ENCODE results near the gene DCAF12.
"Not testable (repeated sequence)": the region's sequence is repeated elsewhere in the genome, so short reads cannot be mapped to it uniquely, and the experiment has no call there.

Gene DCAF12

DNA sequence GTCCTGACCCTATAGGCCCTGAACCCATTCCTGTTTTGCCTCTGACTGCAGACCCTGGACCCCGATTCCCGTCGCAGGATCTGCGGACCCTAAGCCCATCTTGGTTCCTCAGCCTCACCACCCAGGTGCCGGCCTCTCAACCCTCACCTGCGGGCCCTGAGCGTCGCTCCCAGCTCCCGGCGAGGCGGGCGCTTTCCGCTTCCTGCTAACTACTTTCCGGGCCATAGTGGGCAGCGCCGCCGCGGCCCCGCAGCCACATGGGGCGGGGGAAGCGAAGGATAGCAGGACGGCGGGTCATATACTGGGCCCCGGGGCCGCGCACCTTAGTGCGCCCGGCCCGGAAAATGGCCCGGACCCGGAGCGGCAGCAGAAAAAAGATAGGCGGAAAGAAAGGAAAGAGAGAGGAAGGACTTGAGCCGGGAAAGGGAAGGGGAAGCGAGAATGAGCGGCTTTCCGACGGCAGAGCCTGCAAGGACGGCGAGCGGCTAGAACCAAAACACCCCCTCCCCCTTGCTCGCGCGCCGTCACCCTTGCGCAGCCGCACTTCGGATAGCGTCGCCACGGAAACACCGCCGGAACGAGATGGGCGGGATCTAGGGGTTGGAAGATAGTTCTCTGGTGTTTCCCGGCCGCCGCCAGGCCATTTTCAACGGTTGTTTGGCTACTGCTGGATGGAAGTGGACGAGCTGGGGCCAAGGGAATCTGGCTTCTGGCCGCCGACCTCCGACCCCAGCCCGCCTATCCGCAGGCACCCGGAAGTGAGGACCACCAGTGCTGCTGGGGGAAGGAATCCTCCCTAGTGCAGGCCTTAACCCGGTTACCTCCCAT is at the start of gene DCAF12:
TSS of gene DCAF12 (minus strand) at position 492 of the 828 bp plus-strand sequence. CDS start at position 225, 267 bp downstream.
- DNase-seq (ENCODE audit: low read depth, low spot score) = peak; percentile 80

DNA sequence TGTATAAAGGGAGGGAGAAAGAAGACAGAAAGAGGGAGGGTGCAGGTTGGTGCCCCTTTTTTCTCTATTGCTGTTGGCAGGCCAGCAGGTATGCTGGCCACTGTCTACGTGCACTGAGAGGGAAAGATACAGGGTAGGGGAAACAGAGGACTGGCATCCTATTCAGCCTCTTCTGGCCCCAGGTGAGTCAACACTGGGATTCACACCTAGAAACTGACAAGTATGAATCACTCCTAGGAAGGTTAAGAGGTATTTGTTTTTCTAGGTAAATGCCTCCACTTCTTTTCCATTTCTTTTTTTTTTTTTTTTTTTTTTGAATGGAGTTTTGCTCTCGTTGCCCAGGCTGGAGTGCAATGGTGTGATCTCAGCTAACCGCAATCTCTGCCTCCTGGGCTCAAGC is 49.6 kb upstream of the DCAF12 start:
- DNase-seq (ENCODE audit: low read depth, low spot score) = no peak

DNA sequence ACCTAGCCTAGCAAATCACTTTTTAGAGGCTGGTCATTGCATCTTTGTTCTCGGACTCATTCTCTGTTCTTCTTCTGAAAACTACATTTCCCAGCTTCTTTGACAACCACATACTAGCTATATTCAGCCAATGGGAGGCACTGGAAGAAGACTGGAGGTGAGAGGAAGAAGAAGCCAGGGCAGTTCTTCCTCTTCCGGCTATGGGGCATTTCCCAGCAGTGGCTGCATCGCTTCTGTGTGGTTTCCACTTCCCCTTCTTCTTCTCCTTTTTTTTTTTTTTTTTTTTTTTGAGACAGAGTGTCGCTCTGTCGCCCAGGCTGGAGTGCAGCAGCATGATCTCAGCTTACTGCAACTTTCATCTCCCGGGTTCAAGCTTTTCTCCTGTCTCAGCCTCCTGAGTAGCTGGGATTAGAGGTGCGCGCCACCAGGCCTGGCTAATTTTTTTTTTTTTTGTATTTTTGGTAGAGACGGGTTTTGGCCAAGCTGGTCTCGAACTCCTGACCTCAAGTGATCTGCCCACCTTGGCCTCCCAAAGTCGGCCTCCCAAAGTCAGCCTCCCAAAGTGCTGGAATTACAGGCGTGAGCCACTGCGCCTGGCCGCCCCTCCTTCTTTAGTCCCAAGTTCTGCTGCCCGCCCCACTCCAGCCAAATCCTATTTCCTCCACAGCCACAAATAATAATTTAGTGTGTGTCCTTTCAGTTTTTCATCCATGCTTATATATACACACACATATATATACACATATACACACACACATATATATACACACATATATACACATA is 45.4 kb upstream of the DCAF12 start:
- DNase-seq (ENCODE audit: low read depth, low spot score) = no peak

DNA sequence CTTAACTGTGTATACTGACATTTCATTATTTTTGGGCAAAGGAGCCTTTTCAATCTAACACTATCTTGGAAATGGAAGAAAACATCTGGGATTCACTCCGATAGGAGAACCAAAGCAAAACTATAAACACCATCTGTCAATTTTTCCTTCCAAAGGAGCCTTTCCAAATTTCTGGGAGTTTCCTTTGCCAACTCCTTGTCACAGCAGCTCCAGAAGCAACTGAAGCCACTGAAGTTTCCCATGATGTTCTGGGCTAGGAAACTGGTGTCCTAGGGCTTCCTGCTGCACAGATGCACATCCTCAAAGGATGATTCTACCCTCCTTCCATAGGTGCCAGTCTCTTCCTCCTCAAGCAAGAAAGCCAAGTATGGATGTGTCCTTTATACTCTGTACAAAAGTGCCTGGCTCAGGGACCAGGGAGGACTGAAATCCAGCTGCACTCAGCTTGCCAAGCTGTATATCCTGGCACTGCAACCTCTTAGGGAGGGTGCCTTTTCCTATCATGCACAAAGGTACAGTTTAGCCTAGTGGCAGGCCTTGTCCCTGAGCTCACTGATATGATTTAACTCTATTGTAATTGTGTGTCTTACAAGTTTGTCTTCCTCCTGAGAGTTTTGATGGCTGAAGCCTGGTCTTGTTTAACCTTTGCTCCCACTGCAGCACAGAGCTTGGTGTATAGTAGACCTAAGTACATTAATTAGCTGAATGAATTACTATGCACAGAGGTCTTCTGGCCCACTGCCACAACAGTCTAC is 43.9 kb upstream of the DCAF12 start:
- DNase-seq (ENCODE audit: low read depth, low spot score) = no peak

DNA sequence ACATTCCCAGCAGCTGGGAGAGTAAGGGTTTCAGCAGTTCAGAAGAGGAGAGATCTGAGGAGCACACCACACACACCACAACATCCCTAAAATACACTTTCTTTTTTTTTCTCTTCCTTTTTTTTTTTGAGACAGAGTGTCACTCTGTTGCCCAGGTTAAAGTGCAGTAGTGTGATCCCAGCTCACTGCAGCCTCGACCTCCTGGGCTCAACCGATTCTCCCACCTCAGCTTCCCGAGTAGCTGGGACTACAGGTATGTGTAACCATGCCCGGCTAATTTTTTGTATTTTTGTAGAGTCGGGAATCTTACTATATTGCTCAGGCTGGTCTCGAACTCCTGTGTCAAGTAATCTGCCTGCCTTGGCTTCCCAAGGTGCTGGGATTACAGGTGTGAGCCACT is 42.6 kb upstream of the DCAF12 start:
- DNase-seq (ENCODE audit: low read depth, low spot score) = no peak

DNA sequence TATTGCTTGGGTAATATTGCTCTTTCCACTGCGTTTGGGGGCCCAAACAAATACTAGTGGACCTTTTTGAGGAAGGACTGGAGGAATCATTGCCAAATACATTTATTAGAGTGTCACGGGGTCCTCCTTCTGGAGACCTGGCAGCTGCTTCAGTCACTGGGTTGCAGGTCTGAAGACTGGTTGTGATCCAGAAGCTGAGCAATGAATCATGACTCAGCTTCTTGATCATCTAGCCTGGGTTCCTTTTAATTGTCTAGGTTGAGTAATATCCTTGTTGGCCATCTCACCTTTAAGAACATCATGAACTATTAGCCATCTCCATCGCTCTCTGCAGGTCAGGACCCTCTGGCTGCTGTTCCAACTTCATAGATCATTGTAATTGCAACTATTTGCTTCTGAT is 36.9 kb upstream of the DCAF12 start:
- no peak for DNase-seq (ENCODE audit: low read depth, low spot score)

DNA sequence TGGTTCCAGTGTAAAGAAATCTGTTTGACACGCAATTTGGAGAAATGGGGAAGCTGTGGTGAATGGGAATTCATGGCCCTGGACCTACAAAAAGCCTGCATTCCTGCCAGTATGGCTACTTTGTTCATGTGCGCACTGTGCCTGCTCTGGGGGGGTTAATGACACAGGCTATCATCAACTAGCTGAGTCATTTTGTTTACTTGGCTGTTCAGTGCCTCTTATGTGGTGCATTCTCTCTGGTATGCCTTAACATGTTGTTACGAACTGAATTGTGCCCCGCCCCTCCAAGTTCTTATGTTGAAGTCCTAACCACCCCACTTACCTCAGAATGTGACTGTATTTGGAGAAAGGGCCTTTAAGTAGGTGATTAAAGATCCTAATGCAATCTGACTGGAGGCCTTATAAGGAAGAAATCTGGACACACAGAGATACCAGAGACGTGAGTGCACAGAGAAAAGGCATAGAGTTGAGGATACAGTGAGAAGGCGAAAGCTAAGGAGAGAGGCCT is 31.9 kb upstream of the DCAF12 start:
- no peak for DNase-seq (ENCODE audit: low read depth, low spot score)

DNA sequence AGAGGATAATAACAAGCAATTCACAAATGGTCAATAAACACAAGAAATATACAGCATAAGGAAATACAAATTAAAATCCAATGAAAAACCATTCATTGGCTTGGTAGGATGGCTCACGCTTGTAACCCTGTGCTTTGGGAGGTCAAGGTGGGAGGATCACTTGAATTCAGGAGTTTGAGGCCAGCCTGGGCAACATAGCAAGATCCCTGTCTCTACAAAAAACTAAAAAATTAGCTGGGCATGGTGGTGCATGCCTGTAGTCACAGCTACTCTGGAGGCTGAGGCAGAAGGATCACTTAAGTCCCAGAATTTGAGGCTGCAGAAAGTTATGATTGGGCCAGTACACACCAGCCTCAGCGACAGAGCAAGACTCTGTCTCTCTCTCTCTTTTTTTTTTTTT is 31.4 kb upstream of the DCAF12 start:
- DNase-seq (ENCODE audit: low read depth, low spot score) = no peak

DNA sequence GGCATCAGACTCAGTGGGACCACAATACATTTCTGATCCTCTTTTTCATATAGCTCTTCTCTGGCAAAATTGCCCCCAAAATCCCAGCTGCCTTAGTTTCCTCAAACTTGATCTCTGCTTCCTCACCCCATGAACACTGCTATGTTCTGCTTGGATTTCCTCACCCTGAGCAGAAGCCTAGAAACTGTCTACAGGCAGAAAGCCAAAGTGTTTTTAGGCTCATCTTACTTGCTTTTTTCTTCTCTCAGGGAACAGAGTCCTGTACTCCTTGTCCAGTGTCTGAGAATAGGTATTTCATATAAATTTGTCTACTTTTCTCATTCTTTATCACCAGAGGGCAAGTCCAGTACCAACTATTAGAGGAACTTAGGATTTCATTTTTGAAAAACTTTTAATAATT is 30.8 kb upstream of the DCAF12 start:
- no peak for DNase-seq (ENCODE audit: low read depth, low spot score)

DNA sequence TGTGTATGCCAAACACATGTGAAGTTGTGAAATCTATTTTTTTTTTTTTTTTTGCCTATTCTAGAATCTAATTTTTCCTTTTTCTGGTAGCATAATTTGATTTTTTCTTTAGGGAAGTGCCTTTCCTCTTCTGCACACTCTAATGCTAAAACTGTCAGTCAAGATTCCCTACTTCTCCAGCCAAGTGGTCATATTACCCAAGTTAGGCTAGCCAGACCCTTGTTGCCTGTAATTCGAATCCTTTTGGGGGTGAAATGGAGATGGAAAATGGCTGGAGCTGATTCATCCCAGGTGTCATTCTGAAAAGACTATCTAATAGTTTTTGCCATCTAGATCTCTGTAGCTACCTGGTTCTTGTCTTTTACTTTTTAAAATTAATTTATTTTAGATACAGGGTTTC is 27.6 kb upstream of the DCAF12 start:
- DNase-seq (ENCODE audit: low read depth, low spot score) = no peak

DNA sequence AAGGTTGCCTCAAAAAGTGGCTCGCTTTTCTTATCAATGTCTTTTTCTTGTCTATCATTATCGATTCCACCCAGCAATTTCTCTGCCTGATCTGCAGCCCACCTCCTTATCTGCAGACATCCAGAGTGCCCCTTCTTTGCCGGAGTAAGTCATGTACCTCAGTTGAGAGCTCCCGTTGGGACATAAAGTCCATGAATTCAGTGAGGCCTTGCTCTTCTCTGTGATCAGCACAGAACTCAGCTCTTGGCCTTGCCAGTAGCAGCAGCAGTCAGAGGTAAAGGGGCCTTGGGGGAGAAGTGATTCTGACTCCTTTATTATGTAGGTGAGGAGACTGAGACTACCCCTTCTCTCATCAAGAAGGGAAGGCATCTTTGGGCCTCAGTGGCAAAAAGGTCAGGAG is 24.9 kb upstream of the DCAF12 start:
- no peak for DNase-seq (ENCODE audit: low read depth, low spot score)

DNA sequence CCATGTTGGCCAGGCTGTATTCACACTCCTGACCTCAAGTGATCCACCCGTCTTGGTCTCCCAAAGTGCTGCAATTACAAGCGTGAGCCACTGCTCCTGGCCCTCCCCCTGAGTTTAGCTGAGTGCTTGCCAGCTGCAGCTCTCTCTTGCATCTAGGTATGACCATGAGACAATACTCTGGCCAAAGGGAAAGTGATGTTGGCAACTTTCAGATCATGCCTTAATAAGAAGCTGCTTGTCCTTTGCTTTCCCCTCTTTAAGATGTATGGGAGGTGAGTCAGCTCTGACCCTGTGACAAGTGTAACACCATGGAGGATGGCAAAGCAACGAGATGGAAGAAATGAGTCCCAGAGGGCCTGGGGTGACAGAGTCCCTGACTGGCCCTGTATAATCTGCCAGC is 18.7 kb upstream of the DCAF12 start:
- no peak for DNase-seq (ENCODE audit: low read depth, low spot score)

DNA sequence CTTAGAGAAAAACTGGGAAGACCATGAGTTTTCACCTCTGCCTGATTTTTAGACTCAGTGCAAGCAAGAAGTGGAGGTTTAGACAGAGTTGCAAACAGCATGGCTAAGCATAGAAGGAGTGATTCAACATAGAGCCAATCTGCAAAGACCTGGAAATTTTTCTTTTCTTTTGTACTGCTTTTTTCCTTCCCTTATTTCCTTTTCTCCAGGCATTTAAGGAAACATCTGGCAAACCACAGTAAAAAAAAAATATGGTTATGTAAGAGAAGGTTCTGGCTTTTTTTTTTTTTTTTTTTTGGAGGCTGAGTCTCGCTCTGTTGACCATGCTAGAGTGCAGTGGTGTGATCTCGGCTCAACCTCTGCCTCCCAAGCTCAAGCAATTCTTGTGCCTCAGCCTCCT is 16.6 kb upstream of the DCAF12 start:
- DNase-seq (ENCODE audit: low read depth, low spot score) = no peak

DNA sequence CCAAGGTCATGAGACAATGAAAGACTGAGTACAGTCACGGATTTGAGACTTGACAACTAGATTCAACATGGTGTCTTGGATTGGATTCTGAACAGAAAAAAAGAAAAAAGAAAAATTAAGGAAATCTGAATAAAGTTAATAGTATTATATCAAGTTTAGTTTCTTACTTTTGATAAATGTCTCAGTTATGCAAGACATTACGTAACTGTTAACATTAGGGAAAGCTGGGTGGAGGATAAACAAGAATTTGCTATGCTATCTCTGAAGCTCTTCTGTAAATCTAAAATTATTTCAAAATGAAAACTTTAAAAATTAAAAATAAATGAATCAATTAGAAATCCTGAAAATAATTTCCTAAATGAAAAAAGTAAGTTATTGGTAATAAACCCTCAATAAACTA is 14.4 kb upstream of the DCAF12 start:
- DNase-seq (ENCODE audit: low read depth, low spot score) = no peak

DNA sequence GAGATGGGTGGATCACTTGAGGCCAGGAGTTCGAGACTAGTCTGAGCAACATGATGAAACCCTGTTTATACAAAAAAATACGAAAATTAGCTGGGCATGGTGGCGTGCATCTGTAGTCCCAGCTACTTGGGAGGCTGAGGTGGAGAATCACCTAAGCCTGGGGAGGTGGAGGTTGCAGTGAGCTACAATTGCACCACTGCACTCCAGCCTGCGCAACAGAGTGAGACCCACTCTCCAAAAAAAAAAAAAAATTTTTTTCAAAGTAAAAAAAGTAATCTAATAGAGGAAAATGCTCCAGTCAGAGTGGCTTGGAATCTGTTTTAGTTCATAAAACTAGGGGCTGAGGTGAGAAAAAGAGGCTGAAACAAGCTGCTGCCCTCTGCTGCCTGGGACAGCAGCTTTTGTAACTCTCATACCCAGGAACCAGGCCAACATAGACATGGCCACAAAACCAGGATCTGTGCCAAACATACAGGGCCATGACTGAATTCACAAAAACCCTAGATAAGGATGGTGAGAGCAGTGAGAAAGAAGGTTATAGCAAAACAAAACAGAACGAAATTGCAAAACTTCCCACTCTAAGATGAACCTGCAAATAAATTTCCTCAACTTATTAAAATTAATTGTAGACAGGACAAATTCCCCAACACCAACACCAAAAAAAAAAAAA is 13.1 kb upstream of the DCAF12 start:
- peak; percentile 29 for DNase-seq (ENCODE audit: low read depth, low spot score)

DNA sequence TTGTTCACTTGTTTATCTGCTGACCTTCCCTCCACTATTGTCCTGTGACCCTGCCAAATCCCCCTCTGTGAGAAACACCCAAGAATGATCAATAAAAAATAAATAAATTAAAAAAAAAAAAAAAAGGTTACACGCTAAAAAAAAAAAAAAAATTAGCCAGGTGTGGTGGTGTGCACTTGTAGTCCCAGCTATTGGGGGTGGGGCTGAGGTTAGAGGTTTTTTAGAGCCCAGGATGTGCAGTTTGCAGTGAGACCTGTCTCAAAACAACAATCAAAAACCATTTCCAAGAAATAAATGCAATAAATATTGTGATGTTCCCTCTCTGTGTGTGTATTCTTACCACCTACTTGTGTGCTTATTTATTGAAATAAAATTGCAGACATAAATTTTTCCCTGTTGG is 12.1 kb upstream of the DCAF12 start:
- DNase-seq (ENCODE audit: low read depth, low spot score) = not testable (repeated sequence)

DNA sequence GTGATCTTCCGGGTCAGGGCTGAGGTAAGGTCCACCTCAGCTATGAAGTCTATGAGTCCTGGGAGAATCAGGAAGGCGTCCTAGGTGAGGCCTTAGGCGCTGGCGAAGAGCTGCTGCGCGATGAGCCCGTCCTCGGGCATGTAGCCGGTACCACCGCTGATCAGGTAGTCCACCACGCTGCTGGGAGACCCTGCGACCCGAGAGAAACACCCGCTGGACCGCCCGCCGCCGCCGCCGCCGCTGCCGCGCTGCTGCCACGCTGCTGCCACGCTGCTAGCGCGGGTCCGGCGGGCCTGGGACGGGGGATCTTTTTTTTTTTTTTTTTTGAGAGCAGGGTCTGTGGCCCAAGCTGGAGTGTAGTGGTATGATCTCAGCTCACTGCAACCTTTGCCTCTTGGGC is 8.0 kb upstream of the DCAF12 start:
- DNase-seq (ENCODE audit: low read depth, low spot score) = no peak

DNA sequence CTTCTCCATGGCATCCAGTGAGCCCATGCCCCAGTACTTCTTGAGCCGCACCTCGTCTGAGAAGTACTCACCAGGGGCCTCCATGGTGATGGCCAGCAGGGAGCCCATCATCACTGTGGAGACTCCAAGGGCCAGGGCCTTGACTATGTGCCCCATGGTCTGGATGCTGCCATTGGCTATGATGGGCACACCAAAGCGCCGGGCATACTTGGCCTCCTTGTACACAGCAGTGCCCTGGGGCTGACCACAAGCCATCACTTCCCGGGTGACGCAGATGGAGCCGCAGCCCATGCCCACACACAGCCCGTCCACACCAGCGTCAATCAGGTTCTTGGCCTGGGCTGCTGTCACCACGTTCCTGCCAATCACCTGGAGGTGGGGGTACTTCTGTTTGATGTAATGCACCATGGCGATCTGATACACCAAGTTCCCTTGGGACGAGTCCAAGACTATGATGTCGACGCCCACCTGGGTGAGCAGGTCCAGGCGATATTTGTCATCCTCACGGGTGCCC is 7.0 kb upstream of the DCAF12 start:
- DNase-seq (ENCODE audit: low read depth, low spot score) = no peak

DNA sequence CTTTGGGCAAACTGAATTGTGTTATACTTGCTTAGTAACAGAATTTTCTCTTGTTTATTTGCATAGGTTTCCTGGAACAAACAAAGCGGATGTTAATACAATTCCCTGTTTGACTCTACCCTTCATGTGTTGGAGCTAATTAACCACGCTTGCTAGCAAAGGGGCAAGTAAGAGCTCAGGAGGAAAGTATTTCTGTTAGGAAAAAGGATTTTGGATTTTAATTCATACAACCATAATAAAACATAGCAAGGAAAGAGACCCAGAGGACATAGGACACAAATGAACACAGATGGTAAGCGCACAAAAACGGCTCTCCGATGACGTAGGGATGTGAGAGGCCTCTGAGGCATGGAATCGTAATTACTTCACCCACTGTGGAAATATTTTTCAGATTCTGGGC is 5.1 kb upstream of the DCAF12 start:
- DNase-seq (ENCODE audit: low read depth, low spot score) = no peak

DNA sequence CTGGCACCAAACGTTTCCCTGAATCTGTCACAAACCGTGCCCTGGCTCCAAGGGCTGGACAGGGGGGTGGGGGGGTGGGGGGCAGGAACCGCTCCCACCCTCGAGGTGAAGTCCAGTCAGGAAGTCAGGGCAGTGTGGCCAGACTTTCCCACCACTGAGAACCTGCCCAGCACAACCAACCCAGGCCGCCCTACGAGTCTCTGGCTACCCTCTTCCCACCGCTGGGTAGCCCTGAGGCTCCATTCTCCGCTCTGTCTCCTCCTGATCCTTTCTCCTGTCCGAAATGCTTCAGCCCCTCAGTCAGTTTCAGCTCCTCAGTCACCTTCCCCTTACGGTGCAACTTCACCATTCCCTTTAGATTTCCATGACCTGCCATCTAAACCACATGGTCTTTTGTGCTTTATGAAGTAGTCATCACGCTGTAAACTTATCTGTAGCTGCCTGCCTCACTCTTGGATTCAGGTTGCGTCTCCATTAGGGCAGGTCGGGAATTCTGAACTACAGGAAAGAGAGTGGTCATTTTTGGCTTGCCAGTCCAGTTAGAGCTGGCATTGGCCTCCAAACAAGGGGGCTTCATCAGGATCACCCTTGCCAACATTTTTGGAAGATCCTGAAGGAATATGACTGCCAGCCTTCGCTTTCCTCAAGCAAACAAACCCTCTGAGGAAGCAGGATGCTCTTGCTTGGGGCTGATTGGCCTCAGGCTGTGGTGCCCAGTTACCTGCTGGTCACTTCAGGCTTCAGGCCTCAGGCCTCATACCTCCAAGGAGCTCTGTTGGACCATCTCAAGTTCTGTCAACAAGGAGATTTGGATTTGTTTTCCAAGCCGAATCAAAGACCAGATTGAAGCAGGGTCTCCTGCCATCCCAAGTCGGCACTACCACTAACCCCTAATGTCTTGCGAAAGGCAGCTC is 794 bp upstream of the DCAF12 start:
- DNase-seq (ENCODE audit: low read depth, low spot score) = no peak
